GM18520 (cell line): ENCODE measurements around the gene CEBPZOS.

Experiments used
- ATAC-seq: cut with Tn5 transposase; IDR thresholded peaks from one replicate; pipeline ENCODE4 v1.9.1; 2021; ENCODE audit not compliant: unreplicated experiment

The CEBPZOS gene

GRCh38 chr2:37231241-37232130 is 35.2 kb downstream of the CEBPZOS start, which contains the start of the genes CEBPZ and NDUFAF7:
Gene CEBPZ, minus strand, starts transcription at chr2:37231596. Its CDS starts 29 bp downstream, at chr2:37231567.
Gene NDUFAF7, plus strand, starts transcription at chr2:37231658. Its CDS starts 48 bp downstream, at chr2:37231706.
- peak; percentile 91 for ATAC-seq

DNA sequence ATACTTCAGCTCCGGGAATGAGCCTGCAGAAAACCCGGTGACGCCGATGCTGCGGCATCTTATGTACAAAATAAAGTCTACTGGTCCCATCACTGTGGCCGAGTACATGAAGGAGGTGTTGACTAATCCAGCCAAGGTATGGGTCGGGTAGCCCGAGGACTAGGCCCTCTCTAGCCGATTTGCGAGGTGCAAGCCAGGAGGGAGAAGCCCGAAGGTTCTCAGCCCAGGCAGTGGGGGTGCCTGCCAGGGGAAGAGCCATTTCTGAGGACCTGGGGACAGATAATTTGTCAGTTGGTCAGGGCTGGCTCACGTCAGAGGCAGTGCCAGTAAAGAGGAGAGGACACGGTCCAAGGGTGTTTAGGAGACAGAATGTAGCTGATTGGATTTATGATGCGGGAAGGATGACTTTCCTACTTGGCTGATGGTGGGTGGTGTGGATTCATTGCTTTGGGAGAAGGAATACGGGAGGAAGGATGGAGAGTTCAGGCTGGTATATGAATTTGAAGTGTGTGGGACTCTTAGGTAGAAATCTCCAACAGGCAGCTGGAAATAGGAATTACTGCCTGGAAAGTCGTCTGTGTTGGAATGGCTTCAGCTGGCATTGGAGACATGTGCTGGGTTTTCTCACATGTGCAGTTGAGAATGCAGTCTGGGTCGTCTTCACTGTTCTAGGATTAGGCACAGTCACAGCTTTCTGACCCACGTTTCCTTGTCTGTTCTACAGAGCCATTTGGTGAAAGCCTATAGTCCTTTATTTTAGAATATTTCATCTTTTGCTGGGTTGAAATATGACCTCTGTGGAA is 36.0 kb downstream of the CEBPZOS start:
- no peak for ATAC-seq

DNA sequence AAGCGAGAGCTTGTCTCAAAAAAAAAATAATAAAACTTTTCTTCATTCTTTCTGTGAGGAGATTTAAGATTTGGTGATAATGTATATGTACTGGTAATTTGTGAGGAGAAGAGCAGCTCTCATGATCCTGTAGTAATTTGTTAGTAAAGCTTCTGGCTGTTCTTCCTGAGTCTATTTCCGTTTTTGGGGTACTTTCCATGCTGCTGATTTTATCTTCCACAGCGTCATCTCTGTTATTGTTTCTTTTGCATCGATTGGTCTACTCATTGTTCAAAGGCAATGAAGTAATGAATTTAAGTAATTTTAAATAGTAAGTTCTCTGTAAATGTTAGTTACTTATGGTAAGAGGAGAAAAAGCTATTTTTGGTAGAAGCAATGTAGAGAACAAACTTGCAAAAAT is 47.1 kb downstream of the CEBPZOS start:
- no peak for ATAC-seq

- peak; percentile 92 for ATAC-seq
These were observed 47.7 kb downstream of the CEBPZOS start for GRCh38 chr2:37244017-37244416.

- ATAC-seq, result no peak
These were observed 48.5 kb downstream of the CEBPZOS start for GRCh38 chr2:37244755-37245154.

- no peak for ATAC-seq
These were observed 49.9 kb downstream of the CEBPZOS start for GRCh38 chr2:37246205-37246604.

DNA sequence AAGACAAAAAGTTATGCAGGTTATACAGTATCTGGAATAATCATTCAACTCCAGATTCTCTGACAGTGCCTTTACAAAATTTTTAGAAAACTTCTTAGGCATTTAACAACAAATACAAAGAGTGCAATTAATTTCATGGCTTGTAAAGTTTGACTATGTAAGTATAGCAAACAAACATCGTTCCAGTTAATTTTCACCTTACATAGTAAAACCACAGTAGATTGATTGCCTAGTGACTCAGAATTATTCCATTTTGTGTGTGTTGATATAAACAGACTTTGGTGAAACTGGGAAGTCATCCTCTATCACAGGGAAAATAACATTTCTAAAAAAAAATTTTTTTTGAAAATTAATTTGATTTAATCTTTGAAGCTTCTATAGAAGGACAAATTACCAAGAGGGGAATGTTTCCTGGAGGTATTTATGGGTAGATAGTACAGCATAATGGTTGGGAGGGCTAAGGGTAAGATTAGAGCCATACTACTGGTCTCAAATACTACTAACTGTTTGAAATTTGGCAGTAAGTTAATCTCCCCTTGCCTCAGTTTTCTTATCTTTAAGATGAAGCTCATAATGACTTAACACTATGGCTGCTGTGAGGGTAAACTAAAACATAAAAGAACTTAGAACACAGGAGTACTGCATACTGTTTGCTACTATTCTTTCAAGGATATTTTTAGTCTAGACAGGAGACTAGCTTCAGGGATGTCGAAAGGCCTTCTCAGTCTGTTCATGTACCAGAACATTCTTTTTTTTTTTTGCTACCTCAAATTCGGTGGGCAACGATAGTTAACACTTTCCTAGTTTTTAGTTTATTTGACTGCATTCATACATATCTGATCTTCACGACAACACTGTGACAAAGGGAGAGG is 54.8 kb downstream of the CEBPZOS start:
- ATAC-seq, result no peak
